NCI-H2196 treated with DMSO at 0.1 percent for 48 hours (cell line): ENCODE data around the gene MYH11.
"Not testable (repeated sequence)": the region's sequence is repeated elsewhere in the genome, so short reads cannot be mapped to it uniquely, and the experiment has no call there.

Source experiments
- DNase-seq: peaks from one replicate; lab custom pipeline; 2025; ENCODE audit not compliant: unreplicated experiment; lab: John Stamatoyannopoulos, UW

The MYH11 gene

GRCh38 chr16:15811481-15812400, 45.1 kb downstream of the MYH11 start:
- no peak for DNase-seq

- no peak for DNase-seq
Measured at GRCh38 chr16:15810949-15811348, 45.9 kb downstream of the MYH11 start.

DNA sequence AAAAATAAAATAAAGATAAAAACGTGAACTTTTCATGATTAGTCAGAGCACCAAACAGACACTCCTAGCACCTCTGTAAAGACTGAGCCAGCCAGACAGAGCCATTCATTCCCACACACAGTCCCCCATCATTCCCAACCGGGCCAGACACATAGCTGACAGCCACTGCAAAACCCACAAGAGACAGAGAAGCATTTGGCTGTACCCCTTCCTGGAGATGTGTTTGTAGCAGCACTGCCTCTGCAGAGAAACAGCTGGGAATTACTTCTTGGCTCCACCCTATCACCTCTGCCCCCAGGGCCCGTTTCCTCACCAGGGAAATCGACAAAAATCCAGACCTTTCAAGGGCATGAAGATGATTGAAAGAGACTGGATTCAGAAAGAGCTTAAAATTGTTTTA, 46.4 kb downstream of the MYH11 start:
- no peak for DNase-seq

- not testable (repeated sequence) for DNase-seq
Measured at GRCh38 chr16:15809297-15809696, 47.5 kb downstream of the MYH11 start.

- DNase-seq: no peak
Measured at GRCh38 chr16:15808071-15808470, 48.8 kb downstream of the MYH11 start.

DNA sequence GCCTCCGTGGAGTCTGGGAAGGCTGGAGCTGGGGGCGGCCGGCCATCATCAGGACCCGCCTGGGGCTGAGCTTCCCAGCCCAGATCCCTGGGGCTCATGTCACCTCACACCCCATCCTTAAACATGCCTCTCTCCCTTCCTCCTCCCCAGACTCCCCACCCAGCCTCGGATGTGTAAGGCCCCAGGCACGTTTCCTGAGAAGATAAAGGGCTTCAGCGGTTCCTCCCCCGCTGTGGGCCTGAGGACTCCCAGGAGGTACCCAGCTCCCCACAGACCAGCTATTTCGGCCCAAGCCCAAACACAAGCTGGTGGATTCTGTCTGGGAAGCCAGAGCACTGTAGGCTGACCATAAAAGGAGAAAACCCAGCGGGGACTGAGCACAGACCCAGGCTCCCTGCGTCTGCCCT, 49.2 kb downstream of the MYH11 start:
- DNase-seq: no peak

- DNase-seq: no peak
Measured at GRCh38 chr16:15803618-15804017, 53.2 kb downstream of the MYH11 start.

DNA sequence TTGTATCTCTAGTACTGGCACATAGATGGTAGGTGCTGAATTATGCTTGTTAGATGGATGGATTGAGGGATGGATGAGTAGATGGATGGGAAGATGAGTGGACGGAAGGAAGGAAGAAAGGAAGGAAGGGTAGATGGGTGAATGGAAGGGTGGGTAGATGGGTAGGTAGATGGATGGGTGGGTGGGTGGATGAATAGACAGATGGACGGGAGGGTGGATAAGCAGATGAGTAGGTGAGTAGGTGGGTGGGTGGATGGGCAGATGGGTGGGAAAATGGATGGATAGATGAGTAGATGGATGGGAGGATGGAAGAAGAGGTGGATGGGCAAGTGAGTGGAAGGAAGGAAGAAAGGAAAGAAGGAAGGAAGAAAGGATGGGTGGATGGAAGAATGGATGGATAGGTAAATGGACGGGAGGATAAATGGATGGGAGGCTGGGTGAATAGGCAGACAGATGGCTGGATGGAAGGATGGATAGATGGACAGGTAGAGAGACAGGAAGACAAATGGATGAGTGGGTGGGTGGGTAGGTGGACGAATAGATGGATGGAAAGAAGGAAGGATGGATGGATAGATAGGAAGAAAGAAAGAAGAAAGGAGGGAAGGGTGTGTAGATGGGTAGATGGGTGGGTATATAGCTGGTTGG, 56.9 kb downstream of the MYH11 start:
- no peak for DNase-seq

DNA sequence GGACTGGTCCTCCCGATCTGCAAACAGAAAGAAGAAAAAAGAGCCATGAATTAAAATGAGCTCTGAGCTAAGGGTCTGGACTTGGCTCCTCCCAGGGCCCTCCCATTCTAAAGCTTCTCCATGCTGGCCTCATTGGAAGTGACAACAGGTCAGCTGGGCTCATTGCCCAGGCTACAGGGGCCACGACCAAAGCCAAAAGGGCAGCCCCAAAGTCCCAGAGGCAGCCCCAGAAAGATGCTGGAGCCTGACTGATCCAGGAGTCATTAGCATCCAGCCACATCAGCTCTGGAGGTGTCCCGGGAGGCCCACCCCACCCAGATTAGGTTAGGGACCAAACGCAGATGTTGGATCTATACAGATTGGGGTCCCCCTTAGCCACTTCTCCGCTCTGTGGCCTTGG, 58.2 kb downstream of the MYH11 start:
- DNase-seq: no peak

DNA sequence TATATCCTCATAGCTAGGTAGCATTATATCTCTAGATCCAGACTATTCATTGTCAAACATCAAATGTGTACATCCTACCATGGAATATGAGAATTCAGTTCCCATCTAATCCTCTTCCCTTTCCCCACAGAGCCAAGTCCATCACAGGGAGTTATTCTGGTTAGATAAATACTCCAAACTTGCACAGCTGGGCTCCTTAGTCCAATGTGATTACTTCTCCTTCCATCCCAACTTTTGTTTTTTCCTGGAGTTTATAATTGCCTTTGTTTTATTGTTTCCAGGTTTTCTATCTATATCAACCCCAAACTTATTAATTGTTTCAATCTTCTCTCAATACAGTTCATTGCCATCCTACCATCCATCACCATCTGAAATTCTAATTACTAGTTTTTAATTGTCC, 59.9 kb downstream of the MYH11 start:
- DNase-seq: no peak

GRCh38 chr16:15795615-15796014, 61.2 kb downstream of the MYH11 start:
- no peak for DNase-seq

DNA sequence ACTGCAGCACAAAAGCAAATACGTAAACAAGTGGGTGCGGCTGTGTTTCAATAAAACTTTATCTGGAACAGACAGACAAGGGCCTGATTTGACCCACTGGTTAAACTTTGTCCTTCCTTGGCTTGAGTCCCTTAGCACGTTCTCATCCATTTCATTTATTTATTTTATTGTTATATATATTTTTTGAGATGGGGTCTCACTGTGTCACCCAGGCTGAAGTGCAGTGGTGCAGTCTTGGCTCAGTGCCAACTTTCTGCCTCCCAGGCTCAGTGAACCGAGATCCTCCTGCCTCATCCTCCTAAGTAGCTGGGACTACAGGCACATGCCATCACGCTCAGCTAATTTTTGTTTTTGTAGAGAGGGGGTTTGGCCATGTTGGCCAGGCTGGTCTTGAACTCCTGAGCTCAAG, 64.3 kb downstream of the MYH11 start:
- no peak for DNase-seq

- DNase-seq: no peak
Measured at GRCh38 chr16:15790458-15790857, 66.4 kb downstream of the MYH11 start.

DNA sequence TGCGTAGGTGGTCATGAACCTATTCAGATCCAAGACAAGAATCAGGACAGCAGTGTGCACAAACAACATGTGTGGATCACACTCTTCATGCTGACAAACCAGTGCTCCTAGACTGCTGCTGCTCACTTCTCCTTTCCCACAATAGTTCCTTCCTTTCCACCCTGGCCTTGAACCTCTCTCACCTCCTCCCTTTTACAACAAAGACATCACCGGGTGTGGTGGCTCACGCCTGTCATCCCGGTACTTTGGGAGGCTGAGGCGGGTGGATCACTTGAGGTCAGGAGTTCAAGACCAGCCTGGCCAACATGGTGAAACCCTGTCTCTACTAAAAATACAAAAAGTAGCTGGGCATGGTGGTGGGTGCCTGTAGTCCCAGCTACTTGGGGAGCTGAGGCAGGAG, 67.0 kb downstream of the MYH11 start:
- not testable (repeated sequence) for DNase-seq

DNA sequence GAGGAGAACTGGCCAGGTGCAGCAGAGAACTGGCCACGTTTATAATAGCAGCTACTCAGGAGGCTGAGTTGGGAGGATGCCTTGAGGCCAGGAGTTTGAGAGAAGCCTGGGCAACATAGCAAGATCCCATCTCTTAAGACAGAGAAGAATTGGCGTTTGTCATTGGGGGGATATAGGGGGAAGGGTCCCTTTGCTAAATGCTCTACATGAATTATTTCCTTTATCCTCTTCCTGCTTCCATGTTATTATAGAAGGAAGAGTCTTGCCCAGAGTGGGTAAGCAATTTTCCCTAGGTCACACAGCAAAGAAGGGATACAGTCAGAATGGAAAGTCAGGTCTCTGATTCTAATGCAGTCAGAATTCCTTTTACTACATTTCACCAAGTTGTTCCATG, 68.0 kb downstream of the MYH11 start:
- DNase-seq: no peak

DNA sequence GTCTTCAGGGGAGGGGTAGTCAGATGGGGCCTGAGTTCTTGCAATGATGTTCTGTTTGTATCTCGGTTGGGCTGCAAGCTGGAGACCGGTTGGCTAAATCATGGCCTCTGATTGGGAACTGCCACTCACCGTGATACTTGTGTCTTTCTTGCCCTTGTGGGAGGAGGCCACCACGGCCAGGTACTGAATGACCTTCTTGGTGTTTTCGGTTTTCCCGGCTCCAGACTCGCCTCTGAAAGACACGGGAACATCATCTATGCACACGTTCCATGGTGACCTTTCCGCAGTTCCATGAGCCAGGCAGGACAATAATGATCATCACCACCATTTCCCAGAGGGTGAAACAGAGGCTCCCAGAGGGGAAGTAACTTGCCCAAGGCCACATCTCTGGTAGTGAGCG, 70.3 kb downstream of the MYH11 start:
- no peak for DNase-seq

DNA sequence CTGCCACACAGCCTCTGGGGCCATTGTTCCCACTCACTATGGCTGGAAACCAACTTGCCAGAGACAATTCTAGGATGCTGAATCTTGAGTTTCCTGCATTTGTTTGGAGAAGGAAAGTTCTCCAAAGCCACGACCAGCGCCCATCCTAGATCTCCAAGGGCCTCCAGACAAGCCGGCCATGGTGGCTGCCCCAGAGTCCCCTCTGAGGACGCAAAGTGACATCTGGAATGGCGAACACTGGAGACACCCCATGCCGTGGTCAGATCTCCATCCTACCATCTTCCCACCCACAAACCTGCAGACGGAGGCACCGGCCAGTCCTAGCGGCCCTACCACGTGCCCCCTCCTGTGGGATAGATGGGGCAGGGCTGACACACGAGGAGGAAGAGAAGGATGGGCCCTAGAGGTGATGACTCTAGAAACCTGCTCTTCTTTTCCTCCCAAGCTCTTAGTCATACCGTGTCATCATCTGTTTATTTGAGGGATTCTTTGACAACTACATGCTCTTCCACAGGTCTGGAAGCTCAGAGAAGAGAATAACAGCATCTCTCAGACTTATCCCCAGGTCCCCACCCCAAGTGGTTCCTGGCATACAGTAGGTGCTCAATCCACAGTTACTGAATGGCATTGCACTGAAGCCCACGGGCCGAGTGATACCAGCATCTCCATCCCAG, 71.3 kb downstream of the MYH11 start:
- no peak for DNase-seq

- no peak for DNase-seq
Measured at GRCh38 chr16:15783985-15784384, 72.8 kb downstream of the MYH11 start.

DNA sequence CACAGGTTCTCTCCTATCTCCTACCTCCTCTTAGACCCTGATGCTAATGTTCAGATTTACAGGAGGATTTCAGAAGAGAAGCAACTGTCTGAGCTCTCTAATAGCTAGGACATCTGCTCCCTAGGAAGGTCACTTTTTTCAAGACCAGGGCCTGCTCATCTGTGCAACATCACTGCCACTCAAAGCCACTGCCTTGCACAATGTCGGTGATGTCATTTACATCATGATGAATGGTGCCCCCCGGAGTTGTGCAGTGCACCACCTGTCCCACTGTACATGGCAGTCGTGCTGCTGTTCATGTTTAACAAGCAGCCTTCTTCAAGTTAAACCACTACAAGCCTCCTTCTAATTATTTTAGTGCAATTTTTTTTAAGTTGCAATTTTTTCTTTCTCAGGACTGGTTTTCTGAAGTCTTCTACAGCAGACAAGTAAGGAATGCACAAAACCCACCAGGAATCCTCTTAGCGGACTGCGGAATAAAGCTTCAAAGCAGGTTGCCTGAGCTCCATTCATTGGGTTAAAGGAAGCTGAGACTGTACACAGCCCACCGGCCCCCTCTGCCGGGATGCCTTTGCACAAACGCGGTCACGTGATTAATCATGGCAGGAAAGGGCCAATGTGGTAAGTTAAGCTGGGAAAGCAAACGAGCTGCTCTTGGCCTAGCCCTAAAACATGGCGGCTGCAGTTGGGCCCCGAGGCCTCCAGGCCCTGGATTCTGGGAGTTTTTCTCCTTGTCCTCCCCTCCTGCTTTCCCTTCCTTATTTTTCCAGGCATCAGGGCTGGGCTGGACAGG, 74.1 kb downstream of the MYH11 start:
- DNase-seq: no peak

DNA sequence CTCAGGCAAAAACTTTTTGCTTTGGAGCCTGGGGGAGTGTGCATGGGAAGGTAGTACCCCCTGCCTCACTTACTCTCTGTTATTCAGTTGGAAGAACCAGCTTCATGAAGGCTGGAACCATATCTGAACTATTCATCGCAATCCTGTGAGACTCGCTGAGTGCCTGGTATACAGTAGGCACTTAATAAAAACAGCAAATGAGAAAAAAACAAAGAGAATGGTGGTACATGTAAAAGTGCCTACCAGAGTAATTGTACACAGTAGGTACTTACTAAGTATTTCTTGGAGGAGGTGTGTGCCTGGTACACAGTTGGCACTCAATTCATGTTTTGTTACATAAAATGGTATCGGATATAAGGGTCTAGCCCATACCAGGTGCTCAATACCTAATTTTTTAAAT, 75.2 kb downstream of the MYH11 start:
- DNase-seq: no peak

GRCh38 chr16:15780805-15781204, 76.0 kb downstream of the MYH11 start:
- no peak for DNase-seq
